PC-9 (cell line): ENCODE measurements around the gene ITSN1. TPM values are rescaled to one million over a fixed set of nuclear protein-coding genes. Genes with fewer than 3 reads are reported as not detected.

ENCODE experiments used
- BruUV-seq: library from RNA; stranded (reverse); fragments of 400-500 nt; replicated peaks from 2 replicates; lab custom pipeline; 2021; lab: Mats Ljungman, UMichigan
- CTCF ChIA-PET: fragments of 300-600 bp; sonication (Branson Sonifier 250); formaldehyde crosslinking; loops from one replicate; lab custom pipeline; 2022; ENCODE audit warnings: antibody characterized with exemption; lab: Charles Lee
- POLR2A ChIA-PET: fragments of 300-600 bp; sonication (Branson Sonifier 250); formaldehyde crosslinking; loops from one replicate; lab custom pipeline; 2022; ENCODE audit warnings: antibody characterized with exemption; ENCODE audit not compliant: unreplicated experiment; lab: Charles Lee
- DNase-seq, 2 experiments: peaks; one replicate each; pipeline versions ENCODE4 v3.0.0 to v3.0.0-alpha.2; 2015 to 2022; ENCODE audit warnings: mixed read lengths in 1 of 2
- H2AFZ ChIP-seq: fragments of 200-600 bp; sonication (generic); 2 replicates; pipeline ENCODE4 v1.8.1; 2017; ENCODE audit warnings: antibody characterized with exemption
- H3F3A ChIP-seq: fragments of 200-600 bp; sonication (generic); 2 replicates; pipeline ENCODE4 v1.8.1; 2017; ENCODE audit warnings: antibody characterized with exemption, mild to moderate bottlenecking, low read depth; ENCODE audit not compliant: insufficient read depth
- H3K27ac ChIP-seq: fragments of 200-600 bp; sonication (generic); 2 replicates; pipeline ENCODE4 v1.6.1; 2016; ENCODE audit warnings: mixed run types
- H3K27me3 ChIP-seq: fragments of 200-600 bp; sonication (generic); 2 replicates; pipeline ENCODE4 v1.6.1; 2016; ENCODE audit warnings: low read depth, mixed run types; ENCODE audit not compliant: insufficient read depth
- H3K36me3 ChIP-seq: fragments of 200-600 bp; sonication (generic); 2 replicates; pipeline ENCODE4 v1.6.1; 2016; ENCODE audit warnings: low read depth, mixed run types
- H3K4me1 ChIP-seq: fragments of 200-600 bp; sonication (generic); replicated peaks from 2 replicates; pipeline ENCODE4 v1.6.1; 2016; ENCODE audit warnings: mixed run types; ENCODE audit not compliant: insufficient read depth
- H3K4me2 ChIP-seq: fragments of 200-600 bp; sonication (generic); 2 replicates; pipeline ENCODE4 v1.6.1; 2017; ENCODE audit warnings: mixed run types
- H3K4me3 ChIP-seq: fragments of 200-600 bp; sonication (generic); 2 replicates; pipeline ENCODE4 v1.6.1; 2016; ENCODE audit warnings: mixed run types
- H3K79me2 ChIP-seq: fragments of 200-600 bp; sonication (generic); 2 replicates; pipeline ENCODE4 v1.6.1; 2017; ENCODE audit warnings: low read depth, mixed run types
- H3K9me2 ChIP-seq: fragments of 200-600 bp; sonication (generic); 2 replicates; pipeline ENCODE4 v1.8.1; 2017; ENCODE audit warnings: mild to moderate bottlenecking; ENCODE audit not compliant: insufficient read depth
- H3K9me3 ChIP-seq: fragments of 200-600 bp; sonication (generic); 2 replicates; pipeline ENCODE4 v1.8.1; 2016; ENCODE audit warnings: low read depth; ENCODE audit not compliant: insufficient read depth
- H4K20me1 ChIP-seq: fragments of 200-600 bp; sonication (generic); 2 replicates; pipeline ENCODE4 v1.8.1; 2017; ENCODE audit not compliant: insufficient read depth
- CTCF ChIP-seq: fragments of 200-600 bp; sonication (generic); conservative IDR thresholded peaks from 2 replicates; pipeline ENCODE4 v1.6.1; 2017; ENCODE audit warnings: mixed run types, antibody characterized with exemption, mild to moderate bottlenecking, moderate library complexity
- EZH2 ChIP-seq: fragments of 200-600 bp; sonication (generic); IDR thresholded peaks from 2 replicates; pipeline ENCODE4 v1.8.0; 2017; ENCODE audit warnings: antibody characterized with exemption, low read depth
- intact Hi-C: fragments of 100-400 bp; cut with micrococcal nuclease; formaldehyde crosslinking; loops from one replicate; pipeline ENCODE4 v1.10.0; 2022; ENCODE audit not compliant: unreplicated experiment
- total RNA-seq: library from RNA; stranded (reverse); gene quantifications from 2 replicates; pipeline ENCODE4 v1.2.3, GENCODE V29; 2021

ITSN1 gene
- total RNA-seq, 1 experiment from 2014 or later = 46.3 TPM

GRCh38 chr21:33754481-33754880, 112.2 kb downstream of the ITSN1 start:
- H4K20me1 ChIP-seq = no peaks in the 10 kb centered on the region
- DNase-seq = no peak
- no peaks in the 10 kb centered on the region for H3K79me2 ChIP-seq
- H3K4me2 ChIP-seq = no peak overlapping the region
- ChIA-PET CTCF (no interaction called here), POLR2A (no interaction called here)
- no peak overlapping the region for H2AFZ ChIP-seq
- intact Hi-C loops = no loop called here
- no peaks in the 10 kb centered on the region for H3F3A ChIP-seq
- H3K27ac ChIP-seq = no peak overlapping the region
- H3K27me3 ChIP-seq = no peaks in the 10 kb centered on the region
- no peak overlapping the region for H3K4me3 ChIP-seq
- H3K9me2 ChIP-seq = no peaks in the 10 kb centered on the region
- BruUV-seq = no TSS peak
- no peaks in the 10 kb centered on the region for H3K9me3 ChIP-seq
- no peaks in the 10 kb centered on the region for H3K36me3 ChIP-seq
- no peak for TF ChIP-seq EZH2
- TF ChIP-seq CTCF = no peak
- no peaks in the 10 kb centered on the region for H3K4me1 ChIP-seq

GRCh38 chr21:33755354-33755753, 113.1 kb downstream of the ITSN1 start:
- no peak overlapping the region for H3K4me3 ChIP-seq
- H3K4me2 ChIP-seq = no peak overlapping the region
- no peaks in the 10 kb centered on the region for H3K79me2 ChIP-seq
- CTCF ChIA-PET = no interaction called here
- no peaks in the 10 kb centered on the region for H4K20me1 ChIP-seq
- no peaks in the 10 kb centered on the region for H3K27me3 ChIP-seq
- peaks cover 4% of the 10 kb centered on the region for H3K4me1 ChIP-seq
- no peak for TF ChIP-seq EZH2
- no peak for TF ChIP-seq CTCF
- POLR2A ChIA-PET = no interaction called here
- no peak overlapping the region for H3K27ac ChIP-seq
- no peaks in the 10 kb centered on the region for H3K9me2 ChIP-seq
- intact Hi-C loops = no loop called here
- H3K36me3 ChIP-seq = no peaks in the 10 kb centered on the region
- H2AFZ ChIP-seq = no peak overlapping the region
- BruUV-seq = no TSS peak
- H3F3A ChIP-seq = peaks cover 2% of the 10 kb centered on the region
- no peaks in the 10 kb centered on the region for H3K9me3 ChIP-seq
- DNase-seq = no peak

GRCh38 chr21:33760641-33761440, 118.5 kb downstream of the ITSN1 start:
- peak overlapping the region; percentile 47; the same call in 1 of the 2 replicates for H3K4me3 ChIP-seq
- intact Hi-C loops = loop anchor here (1.0 to 5.0 kb wide), 4 partner anchors 40 to 119 kb away; partner anchors contain the start of gene ITSN1

More at GRCh38 chr21:33760641-33761440, 118.5 kb downstream of the ITSN1 start:
- DNase-seq = no peak
- Histone ChIP-seq H3K79me2 (no peaks in the 10 kb centered on the region), H3K4me1 (peaks cover 33% of the 10 kb centered on the region), H3K27ac (peak overlapping the region; percentile 92), H3F3A (peaks cover 19% of the 10 kb centered on the region), H3K9me2 (no peaks in the 10 kb centered on the region), H2AFZ (peak overlapping the region; percentile 56), H3K4me2 (peak overlapping the region; percentile 80), H3K27me3 (no peaks in the 10 kb centered on the region), H3K9me3 (no peaks in the 10 kb centered on the region), H4K20me1 (no peaks in the 10 kb centered on the region), H3K36me3 (no peaks in the 10 kb centered on the region)
- POLR2A ChIA-PET = no interaction called here
- CTCF ChIA-PET = interaction anchor here (0.7 kb wide), 1 partner anchor 199 kb away, joined by 10 read pairs; no protein-coding TSS in a partner anchor
- BruUV-seq = TSS peak; percentile 95
- TF ChIP-seq EZH2 (no peak), CTCF (no peak)
